Dermis microvascular lymphatic vessel endothelial cell (primary cell): ENCODE results near the gene PHF21A. TPM values are rescaled to one million over a fixed set of nuclear protein-coding genes. Genes with fewer than 3 reads are reported as not detected.

Experiments
- DNase-seq, 2 donors: peaks; one replicate each; pipeline versions ENCODE4 v3.0.0 to v3.0.0-alpha.2; 2010; ENCODE audit warnings: low read depth in 2 of 2
- total RNA-seq: library from RNA; depleted of rRNA; stranded (reverse); fragments of >200 nt; gene quantifications from 2 replicates; pipeline ENCODE4 v1.2.1, GENCODE V29; 2014

The PHF21A gene
- total RNA-seq: 6.7 TPM in 2 replicates

DNA sequence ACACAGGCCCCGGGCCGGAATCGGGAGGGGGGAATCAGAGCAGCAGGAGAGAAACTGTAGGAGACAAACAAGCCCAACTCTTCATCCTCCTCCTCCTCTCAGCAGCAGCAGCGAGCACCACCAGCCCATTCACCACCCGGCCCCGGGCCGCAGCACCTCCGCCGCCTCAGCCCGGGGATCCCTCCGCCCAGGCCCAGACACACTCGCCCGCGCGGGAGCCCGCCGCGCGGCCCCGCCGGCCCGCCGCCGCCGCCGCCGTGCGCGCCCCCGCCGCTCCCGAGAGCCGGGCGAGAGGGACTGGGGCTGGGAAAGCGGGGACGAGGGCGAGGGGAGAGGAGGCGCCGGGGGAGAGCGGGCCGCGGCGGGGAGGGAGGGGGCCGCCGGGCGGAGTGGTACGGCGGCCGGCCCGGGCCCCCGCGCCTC lies at the start of gene PHF21A:
Gene PHF21A, minus strand, starts transcription at position 154 of the 423 bp plus-strand sequence. CDS start 37,235 bp downstream, outside the sequence.
- DNase-seq: peak; percentile 81 to 93

DNA sequence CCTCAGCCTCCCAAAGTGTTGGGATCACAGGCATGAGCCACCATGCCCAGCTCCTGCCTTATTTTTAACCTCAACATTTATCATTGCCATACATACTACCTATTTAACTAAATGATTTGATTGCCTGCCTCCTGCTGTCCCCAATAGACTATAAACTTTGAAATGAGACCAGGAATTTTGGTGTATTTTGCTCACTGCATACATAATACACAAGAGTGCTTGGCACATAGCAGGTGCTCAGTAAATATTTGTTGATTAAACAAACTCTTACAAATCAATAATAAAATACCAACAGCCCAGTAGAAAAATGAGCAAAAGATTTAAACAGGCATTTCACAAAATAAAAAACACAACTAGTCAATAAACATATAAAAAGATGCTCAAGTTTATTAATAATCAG lies 49.5 kb upstream of the PHF21A start:
- DNase-seq: no peak

DNA sequence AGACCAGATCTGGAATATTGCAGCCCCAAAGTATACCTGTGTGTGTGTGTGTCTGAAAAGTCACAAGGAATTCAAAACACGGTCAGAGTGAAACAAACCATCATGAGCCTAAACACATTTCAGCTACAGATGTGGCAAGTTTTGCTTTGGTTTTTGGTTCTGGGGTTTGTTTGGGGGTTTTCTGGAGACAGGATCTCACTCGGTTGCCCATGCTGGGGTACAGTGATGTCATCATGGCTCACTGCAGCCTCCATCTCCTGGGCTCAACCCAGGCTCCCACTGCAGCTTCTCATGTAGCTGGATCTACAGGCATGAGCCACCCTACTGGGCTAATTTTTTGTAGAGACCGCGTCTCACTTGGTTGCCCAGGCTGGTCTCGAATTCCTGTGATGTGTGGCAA lies 41.4 kb upstream of the PHF21A start:
- no peak for DNase-seq

DNA sequence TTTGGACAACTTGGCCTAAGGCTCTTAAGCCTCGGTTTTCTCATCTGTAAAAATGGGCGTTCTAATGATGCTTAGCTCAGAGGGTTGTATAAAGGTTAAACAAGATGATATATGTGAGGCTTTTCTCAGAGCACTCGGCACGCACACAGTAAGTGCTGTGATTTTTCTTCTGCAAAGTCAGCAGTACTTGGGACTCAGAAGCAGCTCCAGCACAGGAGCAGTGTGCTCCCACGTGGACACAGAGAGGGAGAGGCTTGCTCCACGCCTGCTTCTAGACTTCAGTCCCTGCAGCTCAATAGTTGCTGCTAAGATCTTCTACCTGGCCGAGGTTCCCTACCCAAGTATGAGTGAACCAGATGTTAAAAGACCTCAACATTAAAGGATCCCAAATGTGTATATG lies 39.9 kb upstream of the PHF21A start:
- DNase-seq: no peak

DNA sequence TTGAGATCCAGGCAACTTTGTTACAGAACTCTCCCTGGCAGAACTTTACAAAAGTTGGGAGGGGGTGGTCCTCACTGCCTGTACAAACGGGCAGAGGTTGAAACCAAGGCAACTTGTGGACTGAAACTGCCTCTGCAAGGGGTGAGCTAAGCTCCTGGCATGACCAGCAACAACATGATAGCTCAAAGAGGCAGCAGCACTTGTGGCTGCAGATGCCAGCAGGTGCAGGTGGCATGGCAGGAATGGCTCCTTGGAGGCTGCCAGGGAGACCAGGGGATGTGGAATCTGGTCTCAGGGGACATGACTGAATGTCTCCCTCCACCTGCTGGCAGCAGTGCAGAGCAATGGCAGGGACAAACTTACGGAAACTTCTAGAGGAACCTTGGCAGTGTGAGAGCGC lies 38.8 kb upstream of the PHF21A start:
- DNase-seq: no peak

DNA sequence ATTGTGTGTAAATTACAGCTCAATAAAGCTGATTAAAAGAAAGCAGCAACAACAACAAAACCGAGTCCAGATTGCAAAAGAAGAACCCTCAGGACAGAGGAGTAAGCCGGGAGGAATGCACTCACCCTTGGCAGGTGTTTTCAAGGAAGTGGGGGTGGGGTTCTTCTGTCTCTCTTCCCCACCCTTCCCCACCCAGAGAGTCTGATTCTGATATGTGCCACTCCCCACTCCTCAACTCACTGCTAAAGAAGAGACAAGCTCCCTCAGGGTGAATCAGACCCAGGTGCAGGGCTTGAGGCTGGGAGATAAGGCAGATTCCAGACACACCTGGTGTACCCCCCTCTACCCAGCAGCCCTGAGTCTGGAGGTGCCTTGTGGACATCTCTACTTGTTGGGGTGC lies 38.4 kb upstream of the PHF21A start:
- DNase-seq: no peak

DNA sequence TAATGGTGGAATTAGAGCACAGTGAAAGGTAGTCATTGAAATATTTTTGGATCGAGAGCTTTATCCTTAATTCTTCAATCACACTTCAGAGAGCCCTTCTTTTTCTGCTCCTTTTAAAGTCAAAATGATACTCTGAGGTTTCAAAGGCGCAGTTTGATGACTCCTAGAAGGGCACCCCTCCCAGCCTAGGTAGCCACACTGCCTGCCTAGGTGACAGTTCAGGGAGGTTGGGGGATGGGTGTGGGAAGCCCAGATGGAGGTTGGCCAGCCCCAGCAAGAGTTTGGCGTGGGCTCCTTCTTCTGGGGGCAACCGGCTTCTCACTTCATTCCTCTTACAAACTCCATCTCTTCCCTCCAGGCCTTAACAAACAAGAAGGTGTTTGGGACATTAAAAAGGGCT lies 28.6 kb upstream of the PHF21A start:
- no peak for DNase-seq

DNA sequence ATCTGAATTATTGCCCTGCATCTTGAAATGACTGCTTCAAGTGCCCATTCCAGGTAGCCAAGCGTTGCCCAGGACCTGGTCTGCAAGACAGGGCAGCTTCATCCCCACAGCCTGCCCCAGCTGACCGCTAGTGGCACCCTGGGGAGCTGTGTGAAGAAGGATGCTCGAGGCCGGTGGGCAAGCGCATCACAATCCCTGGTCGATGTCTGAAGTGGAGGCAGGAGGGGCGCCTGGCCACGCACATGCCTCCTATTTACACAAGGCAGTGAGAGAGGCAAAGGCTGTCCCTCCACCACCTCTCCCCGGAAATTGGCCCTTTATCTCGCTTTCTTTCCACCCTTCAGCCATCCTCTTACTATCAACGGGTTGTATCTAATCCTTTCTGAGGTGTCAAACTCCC lies 28.1 kb upstream of the PHF21A start:
- no peak for DNase-seq

DNA sequence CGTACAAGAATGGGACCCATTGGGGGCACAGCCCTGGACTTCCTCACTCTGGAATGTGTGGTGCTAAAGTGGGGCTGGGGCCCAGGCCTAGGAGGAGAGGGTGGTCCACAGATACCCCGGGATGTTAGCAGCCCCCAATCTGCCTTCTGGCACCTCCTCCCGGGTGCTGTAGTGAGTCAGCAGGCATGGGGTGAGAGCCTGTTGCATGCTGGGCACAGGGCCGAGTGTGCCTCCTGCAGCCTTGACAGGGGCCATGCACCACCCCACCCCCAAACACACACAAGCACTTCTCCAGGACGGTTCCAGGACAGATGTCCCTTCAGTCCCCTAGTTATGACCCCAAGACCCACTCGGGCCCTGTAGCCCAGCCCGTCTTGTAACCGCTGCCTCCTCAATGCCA lies 23.5 kb upstream of the PHF21A start:
- DNase-seq: no peak

DNA sequence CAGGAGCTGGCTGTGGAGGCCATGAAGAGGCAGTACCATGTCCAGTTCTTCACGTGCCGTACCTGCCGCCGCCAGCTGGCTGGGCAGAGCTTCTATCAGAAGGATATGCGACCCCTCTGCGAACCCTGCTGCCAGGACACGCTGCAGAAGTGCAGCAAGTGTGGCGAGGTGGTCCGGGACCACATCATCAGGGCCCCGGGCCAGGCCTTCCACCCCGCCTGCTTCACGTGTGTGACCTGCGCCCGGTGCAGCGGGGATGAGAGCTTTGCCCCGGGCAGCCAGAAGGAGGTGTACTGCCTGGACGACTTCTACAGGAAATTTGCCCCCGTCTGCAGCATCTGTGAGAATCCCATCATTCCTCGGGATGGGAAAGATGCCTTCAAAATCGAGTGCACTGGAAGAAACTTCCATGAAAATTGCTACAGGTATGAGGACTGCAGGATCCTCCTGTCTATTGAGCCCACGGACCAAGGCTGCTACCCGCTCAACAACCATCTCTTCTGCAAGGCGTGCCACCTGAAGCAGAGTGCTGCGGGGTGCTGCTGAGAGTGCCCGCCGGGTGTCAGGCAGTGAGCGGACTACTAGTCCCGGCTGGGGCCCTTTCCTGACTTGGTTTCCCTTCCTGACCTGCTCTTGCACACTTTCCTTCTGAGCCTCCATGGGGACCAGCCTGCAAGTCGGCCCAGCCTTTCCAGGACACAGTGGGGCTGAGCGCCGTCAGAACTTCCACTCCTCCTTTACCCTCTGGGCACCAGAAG lies 22.0 kb upstream of the PHF21A start:
- no peak for DNase-seq

DNA sequence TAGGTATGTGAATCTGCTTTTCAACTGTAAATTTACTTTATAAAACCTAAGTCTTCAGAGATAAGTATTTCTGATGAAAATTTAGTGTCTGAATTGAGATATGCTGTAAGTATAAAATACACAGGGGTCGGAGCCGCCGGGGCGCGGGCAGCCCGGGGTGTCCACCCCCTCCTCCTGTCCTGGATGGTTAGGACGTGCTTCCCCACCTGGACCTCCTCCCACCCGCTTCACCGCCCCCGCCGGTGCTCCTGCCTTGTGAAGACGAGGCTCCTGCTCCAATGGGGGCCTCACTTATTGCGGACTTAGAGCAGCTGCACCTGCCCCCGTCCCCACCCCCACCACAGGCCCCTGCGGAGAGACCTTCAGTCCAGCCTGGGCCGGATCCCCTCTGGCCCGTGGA lies 21.3 kb upstream of the PHF21A start:
- DNase-seq: no peak

DNA sequence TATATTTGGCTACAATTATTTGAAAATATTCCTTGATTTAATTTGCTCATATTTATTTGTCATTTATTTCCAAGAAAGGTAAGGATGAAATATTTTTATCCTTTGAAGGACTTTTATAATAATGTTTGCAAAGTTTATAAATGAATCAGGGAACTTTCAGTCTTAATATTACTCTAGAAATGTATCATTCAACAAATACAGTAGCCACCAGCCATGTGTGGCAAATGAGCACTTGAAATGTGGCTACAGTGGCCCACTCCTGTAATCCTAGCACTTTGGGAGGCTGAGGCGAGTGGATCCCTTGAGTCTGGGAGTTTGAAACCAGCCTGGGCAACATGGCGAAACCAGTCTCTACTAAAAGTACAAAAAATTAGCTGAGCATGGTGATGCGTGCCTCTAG lies 20.3 kb upstream of the PHF21A start:
- DNase-seq: no peak

DNA sequence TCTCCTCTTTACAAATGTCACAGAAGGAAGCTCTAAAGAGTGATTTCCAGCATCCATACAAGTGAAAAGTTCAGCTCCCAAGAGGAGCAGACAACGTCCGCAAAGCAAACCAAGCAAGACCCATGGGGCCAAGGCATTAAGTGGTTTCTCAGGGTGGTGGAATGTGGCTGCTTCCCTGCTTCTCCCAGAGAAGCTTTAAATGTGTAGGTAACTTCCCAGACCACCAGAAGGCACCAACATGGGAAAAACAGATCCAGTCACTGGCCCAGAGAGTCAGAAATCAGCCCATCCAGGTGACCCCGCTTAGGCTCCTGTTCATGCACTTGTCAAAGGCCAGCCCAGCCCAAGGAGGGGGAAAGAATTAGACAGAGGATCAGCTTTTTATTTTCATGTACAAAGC lies 13.3 kb upstream of the PHF21A start:
- DNase-seq: no peak

DNA sequence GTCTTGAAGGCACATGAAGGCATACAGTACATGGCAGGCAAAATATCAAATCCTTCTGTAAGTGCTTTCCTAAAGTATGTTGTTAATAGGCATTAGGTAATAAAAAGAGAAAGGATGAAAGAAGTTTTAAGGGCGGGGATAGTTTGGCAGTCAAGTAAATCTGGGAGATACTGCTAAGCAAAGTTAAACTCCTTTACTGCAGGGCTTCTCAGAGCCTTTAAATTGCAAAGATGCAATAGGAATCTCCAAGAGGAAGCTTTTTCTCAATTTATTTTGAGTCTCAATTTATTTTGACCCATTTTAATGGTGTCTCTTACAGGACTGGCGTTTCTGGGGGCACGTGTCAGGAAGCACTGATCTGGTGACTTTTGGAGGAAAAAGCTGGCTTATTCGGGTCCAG lies 12.8 kb upstream of the PHF21A start:
- no peak for DNase-seq

DNA sequence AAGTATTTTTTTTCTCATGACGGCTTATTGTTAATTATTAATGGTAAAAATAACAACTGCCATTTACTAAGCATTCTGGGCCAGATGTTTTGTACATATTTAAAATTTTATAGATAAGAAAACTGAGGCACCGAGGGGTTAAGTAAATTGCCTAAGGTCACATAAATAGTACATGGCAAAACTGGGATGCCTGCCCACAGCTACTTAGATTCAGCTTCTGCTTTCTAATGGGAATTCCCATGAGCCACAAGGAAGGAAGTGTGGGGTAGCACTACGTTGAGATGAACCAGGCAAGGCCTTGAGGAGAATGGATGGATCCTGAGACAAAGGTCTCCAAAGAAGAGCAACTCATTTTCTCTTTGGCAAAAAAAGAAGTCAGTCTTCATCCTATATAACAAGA lies 11.9 kb upstream of the PHF21A start:
- DNase-seq: no peak

DNA sequence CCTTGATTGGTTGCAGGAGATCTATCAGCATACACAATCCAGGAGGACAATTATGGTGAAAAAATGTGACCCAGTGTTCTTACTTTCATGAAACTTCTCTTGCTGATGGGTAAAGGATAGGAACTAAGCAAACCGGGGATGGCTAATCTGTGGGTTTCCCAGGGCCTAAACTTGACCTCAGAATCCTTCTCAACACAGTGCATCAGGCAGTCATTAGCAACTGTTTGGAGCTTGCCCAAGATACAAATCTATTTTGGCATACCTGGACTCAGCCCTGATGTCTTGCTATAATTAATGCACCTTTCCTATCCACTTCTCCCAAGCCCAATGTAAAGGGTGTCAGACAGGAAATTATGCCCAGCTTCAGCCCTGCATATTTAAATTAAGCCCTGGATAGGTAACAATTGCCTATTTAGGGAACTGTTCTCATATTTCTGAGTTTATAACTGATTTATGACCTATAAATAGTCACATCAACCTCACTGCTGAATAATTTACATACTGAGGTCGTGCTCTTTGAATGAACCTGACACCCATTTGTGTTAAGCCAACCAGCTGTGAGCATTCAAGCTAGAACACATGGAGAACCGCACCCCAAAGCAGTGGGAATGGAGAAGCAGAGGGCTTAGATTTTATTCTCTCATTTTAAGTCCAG lies 9.2 kb upstream of the PHF21A start:
- DNase-seq: no peak

DNA sequence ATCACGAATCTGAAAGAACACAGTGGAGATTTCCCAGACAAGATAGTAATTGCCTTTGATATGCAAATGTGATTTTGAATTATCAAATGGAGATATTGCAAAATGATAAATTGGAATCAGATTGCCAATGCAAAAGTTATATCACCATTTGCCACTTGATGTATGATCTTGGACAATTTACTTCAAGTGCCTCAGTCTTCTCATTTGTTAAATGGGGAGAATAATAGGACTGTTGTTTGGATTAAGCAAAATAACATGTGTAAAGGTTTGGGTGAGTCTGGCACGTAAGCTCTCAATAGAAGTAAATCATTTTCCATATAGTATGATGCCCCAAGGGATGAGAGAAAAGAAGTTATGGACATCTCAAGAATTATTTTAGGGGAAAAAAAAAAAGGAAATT lies 7.9 kb upstream of the PHF21A start:
- DNase-seq: no peak

DNA sequence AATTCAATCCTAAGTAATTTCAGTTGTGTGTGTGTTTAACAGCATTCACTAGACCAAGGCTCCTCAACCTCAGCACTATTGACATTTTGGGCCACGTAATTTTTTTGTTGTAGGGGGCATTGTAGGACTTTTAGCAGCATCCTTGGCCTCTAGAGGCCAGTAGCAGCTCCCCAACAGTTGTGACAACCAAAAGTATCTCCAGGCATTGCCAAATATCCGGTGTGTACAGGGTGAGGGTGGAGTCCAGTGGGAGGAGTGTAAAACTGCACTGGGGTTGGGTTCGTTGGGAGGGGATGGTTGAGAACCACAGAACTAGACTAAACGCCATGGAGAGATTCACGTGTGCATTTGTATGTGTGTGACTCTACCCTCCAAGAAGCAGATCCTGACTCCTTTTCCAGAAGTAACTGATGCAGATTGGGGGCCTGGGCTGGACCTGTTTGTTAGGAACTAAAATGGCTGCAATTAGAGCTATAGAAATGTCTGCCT lies 5.9 kb upstream of the PHF21A start:
- no peak for DNase-seq

DNA sequence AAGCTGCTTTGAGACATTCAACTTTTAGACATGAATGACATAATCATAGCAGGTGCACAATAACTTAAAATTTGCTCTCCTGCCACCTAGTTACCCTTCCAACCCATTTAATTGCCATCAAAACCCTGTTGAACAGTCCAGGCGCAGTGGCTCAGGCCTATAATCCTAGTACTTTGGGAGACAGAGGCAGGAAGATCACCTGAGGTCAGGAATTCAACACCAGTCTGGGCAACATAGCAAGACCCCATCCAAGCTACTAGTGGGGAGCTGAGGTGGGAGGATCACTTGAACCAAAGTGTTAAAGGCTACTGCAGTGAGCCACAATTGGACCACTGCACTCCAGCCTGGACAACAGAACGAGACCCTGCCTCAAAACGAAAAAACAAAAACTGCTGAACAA lies 4.0 kb upstream of the PHF21A start:
- no peak for DNase-seq

DNA sequence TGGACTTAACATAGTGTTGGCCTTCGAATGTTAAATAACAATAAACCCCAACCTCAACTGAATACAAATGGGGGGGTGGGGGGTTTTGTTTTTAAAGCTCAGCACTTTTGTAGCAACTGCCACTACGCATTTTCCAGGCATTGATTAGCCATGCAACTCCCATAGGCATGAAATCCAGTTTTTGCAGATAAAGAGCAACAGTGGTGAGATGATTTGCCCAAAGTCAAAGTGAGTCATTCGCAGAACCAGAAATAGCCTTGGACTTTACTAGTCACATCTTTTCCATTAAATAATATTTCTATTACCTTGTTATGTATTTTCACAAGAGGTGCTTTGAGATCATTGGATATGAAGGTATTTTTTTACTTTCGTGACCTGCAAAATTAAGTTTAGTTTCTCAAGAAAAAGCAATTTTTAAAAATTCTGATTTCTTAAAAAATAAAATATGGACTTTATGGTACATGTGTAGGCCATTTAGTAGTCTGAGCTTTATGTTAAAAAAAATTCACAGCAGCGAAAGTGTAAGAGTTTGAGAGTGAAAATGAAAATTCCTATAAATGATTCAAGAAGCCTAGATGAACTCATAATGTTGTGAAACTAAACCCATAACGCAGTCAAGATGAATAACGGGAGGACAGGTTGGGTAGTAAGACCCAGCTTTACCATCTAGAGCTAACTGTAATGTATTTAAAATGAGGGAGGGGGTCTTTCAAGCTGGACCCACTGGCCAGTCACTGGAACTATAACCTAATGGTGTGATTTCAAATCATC lies 1.9 kb upstream of the PHF21A start:
- DNase-seq: peak in 1 of 2 donors; percentile 17

DNA sequence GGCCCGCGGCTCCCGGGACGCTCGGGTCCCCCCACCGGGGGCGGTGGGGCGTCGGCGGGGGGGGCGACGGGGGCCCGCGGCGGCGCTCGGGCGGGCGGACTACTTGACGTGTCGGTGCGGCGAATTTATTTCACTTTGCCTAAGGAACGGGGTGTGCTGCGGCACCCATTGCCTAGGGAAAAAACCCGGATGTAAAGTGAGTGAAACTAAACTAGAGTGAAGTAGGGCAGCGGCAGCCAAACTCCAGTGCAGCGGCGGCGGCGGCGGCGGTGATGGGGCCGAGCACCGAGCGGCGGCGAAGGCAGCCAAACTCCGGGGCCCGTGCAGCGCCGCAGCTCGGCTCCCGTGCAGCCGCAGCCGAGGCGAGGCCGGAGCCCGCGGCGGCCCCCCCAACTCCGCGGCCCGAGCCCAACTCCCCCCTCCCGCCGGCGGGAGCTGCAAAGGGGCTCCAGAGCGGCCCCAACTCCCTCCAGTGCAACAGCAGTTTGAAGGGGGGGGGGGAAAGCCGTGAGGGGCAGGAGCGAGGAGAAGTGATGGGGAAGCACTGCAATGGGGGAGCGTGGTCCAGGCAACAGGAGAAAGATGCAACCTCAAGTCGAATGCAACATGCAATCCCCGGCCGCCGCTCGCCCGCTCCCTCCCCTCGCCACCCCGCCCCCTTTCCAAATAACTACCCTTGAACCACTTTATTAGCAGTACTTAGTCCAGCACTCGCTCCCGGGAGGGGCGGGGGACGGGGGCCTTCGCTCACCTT lies 647 bp upstream of the PHF21A start:
- DNase-seq: peak; percentile 87 to 92
